ENCODE results near the gene USP46. TPM values are rescaled to one million over a fixed set of nuclear protein-coding genes. Genes with fewer than 3 reads are reported as not detected.

USP46 gene, protein sequence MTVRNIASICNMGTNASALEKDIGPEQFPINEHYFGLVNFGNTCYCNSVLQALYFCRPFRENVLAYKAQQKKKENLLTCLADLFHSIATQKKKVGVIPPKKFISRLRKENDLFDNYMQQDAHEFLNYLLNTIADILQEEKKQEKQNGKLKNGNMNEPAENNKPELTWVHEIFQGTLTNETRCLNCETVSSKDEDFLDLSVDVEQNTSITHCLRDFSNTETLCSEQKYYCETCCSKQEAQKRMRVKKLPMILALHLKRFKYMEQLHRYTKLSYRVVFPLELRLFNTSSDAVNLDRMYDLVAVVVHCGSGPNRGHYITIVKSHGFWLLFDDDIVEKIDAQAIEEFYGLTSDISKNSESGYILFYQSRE
- total RNA-seq: 1 to 10 TPM; 2.8 TPM

DNA sequence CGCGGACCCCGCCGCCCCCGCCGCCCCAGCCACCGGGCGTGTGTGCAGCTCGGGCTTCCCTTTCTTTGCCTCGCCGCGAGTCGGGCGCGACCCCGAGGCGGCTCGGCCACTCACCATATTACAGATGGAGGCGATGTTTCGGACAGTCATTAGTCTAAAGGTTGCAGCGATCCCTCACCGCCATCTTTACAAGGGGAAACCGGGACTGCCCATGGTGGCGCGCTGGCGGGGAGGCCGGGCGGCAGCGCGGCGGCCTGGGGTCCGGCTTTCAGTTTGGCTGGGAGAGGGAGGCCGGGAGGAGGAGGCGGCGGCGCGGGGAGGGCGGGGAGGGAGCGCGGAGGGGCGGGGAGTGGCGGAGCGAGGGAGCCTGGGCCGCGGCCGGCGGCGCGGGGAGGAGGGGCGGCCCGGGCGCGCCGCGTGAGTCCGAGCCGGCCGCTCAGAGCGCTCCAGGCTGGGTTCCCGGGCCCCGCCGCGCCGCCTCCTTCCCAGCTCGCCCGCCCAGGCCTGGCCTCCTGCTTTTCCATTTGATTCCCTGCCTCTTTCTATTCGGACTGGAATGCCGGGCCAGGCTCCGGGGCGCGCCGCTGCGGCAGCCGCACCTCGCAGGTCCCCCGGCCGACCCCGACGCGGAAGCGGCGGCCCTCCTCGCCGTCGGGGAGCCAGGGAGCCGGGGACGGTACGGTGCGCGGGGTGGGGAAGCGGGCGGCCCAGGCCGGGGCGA, at the start of gene USP46:
USP46 (minus strand) TSS at position 301 of the 721 bp plus-strand sequence; CDS start at position 150, 151 bp downstream.
- peaks cover 12% of the 10 kb centered on the region for H3K36me3 Mint-ChIP-seq (ENCODE audit: low read depth)
- DNase-seq: peak; percentile 35
- peak; percentile 85 for ATAC-seq
- peak within 1 kb of the TSS; percentile 78 for H3K4me3 Mint-ChIP-seq
- peaks cover 17% of the 10 kb centered on the region for H3K4me1 Mint-ChIP-seq (ENCODE audit: low read depth)
- ChIA-PET CTCF (interaction anchor here (1.4 to 3.1 kb wide), 2 partner anchors 15 to 71 kb away, joined by 3 to 10 read pairs; no protein-coding TSS in a partner anchor), POLR2A (interaction anchor here (2.1 kb wide), 1 partner anchor 54 kb away, joined by 11 read pairs; no protein-coding TSS in a partner anchor)
- peak within 1 kb of the TSS; percentile 55 for H3K27ac Mint-ChIP-seq
- TF ChIP-seq, protein P1, sequence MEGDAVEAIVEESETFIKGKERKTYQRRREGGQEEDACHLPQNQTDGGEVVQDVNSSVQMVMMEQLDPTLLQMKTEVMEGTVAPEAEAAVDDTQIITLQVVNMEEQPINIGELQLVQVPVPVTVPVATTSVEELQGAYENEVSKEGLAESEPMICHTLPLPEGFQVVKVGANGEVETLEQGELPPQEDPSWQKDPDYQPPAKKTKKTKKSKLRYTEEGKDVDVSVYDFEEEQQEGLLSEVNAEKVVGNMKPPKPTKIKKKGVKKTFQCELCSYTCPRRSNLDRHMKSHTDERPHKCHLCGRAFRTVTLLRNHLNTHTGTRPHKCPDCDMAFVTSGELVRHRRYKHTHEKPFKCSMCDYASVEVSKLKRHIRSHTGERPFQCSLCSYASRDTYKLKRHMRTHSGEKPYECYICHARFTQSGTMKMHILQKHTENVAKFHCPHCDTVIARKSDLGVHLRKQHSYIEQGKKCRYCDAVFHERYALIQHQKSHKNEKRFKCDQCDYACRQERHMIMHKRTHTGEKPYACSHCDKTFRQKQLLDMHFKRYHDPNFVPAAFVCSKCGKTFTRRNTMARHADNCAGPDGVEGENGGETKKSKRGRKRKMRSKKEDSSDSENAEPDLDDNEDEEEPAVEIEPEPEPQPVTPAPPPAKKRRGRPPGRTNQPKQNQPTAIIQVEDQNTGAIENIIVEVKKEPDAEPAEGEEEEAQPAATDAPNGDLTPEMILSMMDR (IDR thresholded peaks at IDR 0.05): no peak
- H3K27me3 Mint-ChIP-seq: peaks cover 29% of the 10 kb centered on the region
- intact Hi-C loops (cut with micrococcal nuclease): no loop called here
- no peaks in the 10 kb centered on the region for H3K9me3 Mint-ChIP-seq

DNA sequence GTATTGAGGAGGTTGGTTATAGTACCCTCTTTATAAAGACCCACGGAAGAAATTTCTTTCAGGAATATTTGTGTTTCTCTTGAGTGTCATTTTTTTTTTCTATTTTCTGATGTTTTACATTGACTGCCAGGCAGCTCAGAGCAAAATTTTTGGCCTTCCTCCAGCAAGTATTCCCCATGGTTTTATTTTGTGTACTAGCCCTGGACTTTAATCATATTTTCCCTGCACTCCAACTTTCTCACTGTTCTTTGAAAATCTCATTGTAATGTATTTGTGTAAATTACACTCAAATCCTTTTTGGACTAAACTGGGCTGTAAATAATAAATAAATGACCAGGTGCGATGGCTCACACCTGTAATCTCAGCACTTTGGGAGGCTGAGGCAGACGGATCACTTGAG, 45.6 kb upstream of the USP46 start:
- Mint-ChIP-seq H3K4me1 (ENCODE audit: low read depth) (no peaks in the 10 kb centered on the region), H3K4me3 (no peak overlapping the region), H3K27ac (no peak overlapping the region), H3K27me3 (peaks cover 1% of the 10 kb centered on the region), H3K36me3 (ENCODE audit: low read depth) (no peaks in the 10 kb centered on the region), H3K9me3 (no peaks in the 10 kb centered on the region)
- ATAC-seq: no peak
- TF ChIP-seq, protein P1 (IDR thresholded peaks at IDR 0.05): no peak
- ChIA-PET CTCF (no interaction called here), POLR2A (interaction anchor here (1.2 kb wide), 1 partner anchor 8 kb away, joined by 3 read pairs; no protein-coding TSS in a partner anchor)
- intact Hi-C loops (cut with micrococcal nuclease): no loop called here
- DNase-seq: no peak

DNA sequence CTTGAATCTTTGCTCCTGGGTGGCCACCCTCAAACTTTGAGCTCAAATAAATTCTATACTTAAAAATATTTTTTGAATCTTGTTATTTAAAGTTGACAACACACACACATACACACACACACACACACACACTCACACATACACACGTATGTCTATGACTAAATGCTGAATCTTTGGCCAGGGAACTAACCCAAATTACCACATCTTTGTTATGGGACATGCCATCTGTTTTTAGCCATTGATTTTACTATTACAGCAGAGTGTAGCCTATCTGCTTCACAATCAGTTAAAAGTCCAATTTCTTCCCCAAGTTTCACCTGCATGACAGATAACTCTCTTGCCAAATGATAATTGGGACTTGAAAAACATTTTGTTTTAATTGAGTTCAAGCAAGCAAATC, 45.0 kb upstream of the USP46 start:
- Mint-ChIP-seq H3K36me3 (ENCODE audit: low read depth) (no peaks in the 10 kb centered on the region), H3K27ac (no peak overlapping the region), H3K4me1 (ENCODE audit: low read depth) (no peaks in the 10 kb centered on the region), H3K27me3 (peaks cover 1% of the 10 kb centered on the region), H3K4me3 (no peak overlapping the region), H3K9me3 (no peaks in the 10 kb centered on the region)
- DNase-seq (no peak), ATAC-seq (no peak)
- CTCF ChIA-PET: no interaction called here
- TF ChIP-seq, protein P1 (IDR thresholded peaks at IDR 0.05): no peak
- intact Hi-C loops (cut with micrococcal nuclease): no loop called here
- POLR2A ChIA-PET: interaction anchor here (1.0 to 1.2 kb wide), 2 partner anchors 8 to 9 kb away, joined by 3 to 4 read pairs; no protein-coding TSS in a partner anchor

DNA sequence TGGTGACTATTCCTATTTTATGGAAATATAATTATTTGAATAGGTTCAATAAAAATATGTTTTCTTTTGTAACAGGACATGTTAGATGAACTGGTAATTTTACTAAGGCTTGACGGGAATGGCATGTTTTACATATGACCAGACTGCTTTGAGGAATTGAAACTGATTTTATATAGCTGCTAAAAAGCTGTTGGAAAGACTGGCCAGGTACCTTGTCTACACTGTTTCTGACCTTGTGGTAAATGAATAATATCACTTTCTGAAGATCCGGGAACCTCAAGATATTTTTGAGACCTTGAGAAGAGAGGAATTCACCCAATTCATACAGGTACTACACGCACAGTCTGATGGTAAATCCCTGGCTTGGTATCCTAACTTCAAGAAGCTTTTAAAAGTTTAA, 42.1 kb upstream of the USP46 start:
- Mint-ChIP-seq H3K27me3 (peaks cover 7% of the 10 kb centered on the region), H3K9me3 (no peaks in the 10 kb centered on the region), H3K4me1 (ENCODE audit: low read depth) (no peaks in the 10 kb centered on the region), H3K4me3 (no peak overlapping the region), H3K27ac (no peak overlapping the region), H3K36me3 (ENCODE audit: low read depth) (no peaks in the 10 kb centered on the region)
- DNase-seq (no peak), ATAC-seq (no peak)
- CTCF ChIA-PET: no interaction called here
- POLR2A ChIA-PET: no interaction called here
- TF ChIP-seq, protein P1 (IDR thresholded peaks at IDR 0.05): no peak
- intact Hi-C loops (cut with micrococcal nuclease): no loop called here

DNA sequence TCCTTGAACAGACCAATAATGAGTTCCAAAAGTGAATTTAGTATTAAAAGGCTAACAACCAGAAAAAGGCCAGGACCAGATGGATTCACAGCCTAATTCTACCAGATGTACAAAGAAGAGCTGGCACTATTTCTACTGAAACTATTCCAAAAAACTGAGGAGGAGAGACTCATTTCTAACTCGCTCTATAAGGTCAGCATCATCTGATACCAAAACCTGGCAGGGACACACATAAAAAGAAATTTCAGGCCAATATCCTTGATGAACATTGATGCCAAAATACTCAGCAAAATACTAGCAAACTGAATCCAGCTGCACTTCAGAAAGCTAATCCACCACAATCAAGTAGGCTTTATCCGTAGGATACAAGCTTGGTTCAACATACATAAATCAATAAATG, 35.8 kb upstream of the USP46 start:
- H3K4me3 Mint-ChIP-seq: no peak overlapping the region
- H3K27me3 Mint-ChIP-seq: peaks cover 11% of the 10 kb centered on the region
- DNase-seq: no peak
- ATAC-seq: no peak
- ChIA-PET CTCF (no interaction called here), POLR2A (no interaction called here)
- peaks cover 3% of the 10 kb centered on the region for H3K36me3 Mint-ChIP-seq (ENCODE audit: low read depth)
- no peaks in the 10 kb centered on the region for H3K4me1 Mint-ChIP-seq (ENCODE audit: low read depth)
- peaks cover 16% of the 10 kb centered on the region for H3K9me3 Mint-ChIP-seq
- TF ChIP-seq, protein P1 (IDR thresholded peaks at IDR 0.05): no peak
- H3K27ac Mint-ChIP-seq: no peak overlapping the region
- intact Hi-C loops (cut with micrococcal nuclease): no loop called here

Measured in activated CD8-positive, alpha-beta T cell treated with anti-CD3 and anti-CD28 coated beads for 36 hours (primary cell).